Measurements from ENCODE around the gene EEF1G.

- TF ChIP-seq POLR2A (IDR thresholded peaks at IDR 0.05) (no peak), CTCF (IDR thresholded peaks at IDR 0.05) (no peak)
Observed at GRCh38 chr11:62553080-62553838, 20.4 kb downstream of the EEF1G start.
